CD4-positive, alpha-beta T cell treated with Interferon gamma for 1 hour (primary cell): ENCODE measurements around the gene HNRNPUL1.
"Not testable (repeated sequence)": the region's sequence is repeated elsewhere in the genome, so short reads cannot be mapped to it uniquely, and the experiment has no call there.

ENCODE experiments used
- DNase-seq: peaks from one replicate; pipeline ENCODE4 v3.0.0-alpha.2; 2020

The HNRNPUL1 gene

GRCh38 chr19:41263850-41264580 is at the start of gene HNRNPUL1:
Gene HNRNPUL1 (plus strand): TSS chr19:41264372. CDS start chr19:41264504, 132 bp downstream.
- DNase-seq, result peak; percentile 99

GRCh38 chr19:41217741-41218140 is 46.4 kb upstream of the HNRNPUL1 start:
- no peak for DNase-seq

GRCh38 chr19:41218249-41218614 is 45.9 kb upstream of the HNRNPUL1 start:
- DNase-seq, result no peak

- DNase-seq, result no peak
Measured at GRCh38 chr19:41218615-41219507, 45.3 kb upstream of the HNRNPUL1 start, which contains the start of gene AXL. Gene AXL (plus strand): TSS chr19:41219223. CDS start chr19:41219393, 170 bp downstream.

- DNase-seq, result no peak
Measured at GRCh38 chr19:41219924-41220567, 44.1 kb upstream of the HNRNPUL1 start.

- DNase-seq, result no peak
Measured at GRCh38 chr19:41220811-41221210, 43.4 kb upstream of the HNRNPUL1 start.

GRCh38 chr19:41221514-41222205 is 42.5 kb upstream of the HNRNPUL1 start:
- no peak for DNase-seq

- no peak for DNase-seq
Measured at GRCh38 chr19:41222240-41222639, 41.9 kb upstream of the HNRNPUL1 start.

- DNase-seq, result no peak
Measured at GRCh38 chr19:41223431-41224234, 40.5 kb upstream of the HNRNPUL1 start.

- DNase-seq, result no peak
Measured at GRCh38 chr19:41224632-41225031, 39.5 kb upstream of the HNRNPUL1 start.

GRCh38 chr19:41225238-41226052 is 38.7 kb upstream of the HNRNPUL1 start:
- peak; percentile 16 for DNase-seq

GRCh38 chr19:41226053-41226873 is 37.9 kb upstream of the HNRNPUL1 start:
- DNase-seq, result no peak

GRCh38 chr19:41226874-41227390 is 37.2 kb upstream of the HNRNPUL1 start:
- DNase-seq, result no peak

GRCh38 chr19:41228486-41228885 is 35.7 kb upstream of the HNRNPUL1 start:
- no peak for DNase-seq

GRCh38 chr19:41229338-41229737 is 34.8 kb upstream of the HNRNPUL1 start:
- DNase-seq, result not testable (repeated sequence)

- no peak for DNase-seq
Measured at GRCh38 chr19:41230067-41230857, 33.9 kb upstream of the HNRNPUL1 start.

- no peak for DNase-seq
Measured at GRCh38 chr19:41232686-41233085, 31.5 kb upstream of the HNRNPUL1 start.

- DNase-seq, result peak; percentile 43
Measured at GRCh38 chr19:41233748-41234240, 30.4 kb upstream of the HNRNPUL1 start.
